Glomerular endothelial cell (primary cell): ENCODE measurements around the gene TCL1B. TPM values are rescaled to one million over a fixed set of nuclear protein-coding genes. Genes with fewer than 3 reads are reported as not detected.
"Not testable (repeated sequence)": the region's sequence is repeated elsewhere in the genome, so short reads cannot be mapped to it uniquely, and the experiment has no call there.

Source experiments
- DNase-seq: peaks from one replicate; pipeline ENCODE4 v3.0.0-alpha.2; 2011; ENCODE audit warnings: low read depth, low spot score; ENCODE audit errors: extremely low read depth
- total RNA-seq: library from RNA; depleted of rRNA; stranded (reverse); fragments of >200 nt; gene quantifications from 2 replicates; pipeline ENCODE4 v1.2.3, GENCODE V29; 2015

TCL1B gene
- total RNA-seq, 1 donor from 2014 or later = not detected

DNA sequence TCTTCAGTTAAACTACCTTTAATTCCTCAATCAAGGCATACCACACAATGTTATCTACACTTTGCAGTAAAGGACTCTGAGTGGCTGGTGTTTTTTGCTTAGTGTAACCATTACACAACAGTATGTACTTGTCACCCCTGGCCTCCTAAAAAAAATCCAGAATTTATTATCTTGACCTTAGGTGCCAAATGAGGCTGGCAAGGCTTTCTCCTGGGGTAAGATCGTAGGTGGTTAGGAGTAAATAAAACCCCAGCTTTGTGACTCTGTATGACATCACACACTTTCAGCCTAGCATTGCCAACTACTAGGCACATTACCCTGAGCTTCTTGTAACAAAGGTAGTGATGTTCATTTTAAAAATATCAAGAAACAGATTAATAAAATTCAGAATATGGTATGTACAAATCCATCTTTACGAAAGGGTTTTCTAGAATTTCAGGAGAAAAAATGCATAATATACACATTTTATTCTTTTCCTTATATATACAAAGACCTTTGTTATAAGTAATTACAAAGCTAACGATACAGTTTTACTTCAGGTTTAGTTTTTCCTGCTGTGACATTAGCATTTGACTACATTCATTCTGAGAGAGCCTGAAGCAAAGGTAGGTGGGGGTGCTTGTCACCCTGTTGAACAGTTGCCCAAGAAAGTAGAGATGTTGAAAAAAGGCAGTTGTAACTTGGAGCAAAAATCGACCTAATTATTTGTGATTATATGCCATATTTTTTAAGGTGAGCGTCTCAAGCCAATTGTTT, 14.2 kb downstream of the TCL1B start:
- no peak for DNase-seq

GRCh38 chr14:95701846-95702221, 15.6 kb downstream of the TCL1B start:
- DNase-seq = no peak

DNA sequence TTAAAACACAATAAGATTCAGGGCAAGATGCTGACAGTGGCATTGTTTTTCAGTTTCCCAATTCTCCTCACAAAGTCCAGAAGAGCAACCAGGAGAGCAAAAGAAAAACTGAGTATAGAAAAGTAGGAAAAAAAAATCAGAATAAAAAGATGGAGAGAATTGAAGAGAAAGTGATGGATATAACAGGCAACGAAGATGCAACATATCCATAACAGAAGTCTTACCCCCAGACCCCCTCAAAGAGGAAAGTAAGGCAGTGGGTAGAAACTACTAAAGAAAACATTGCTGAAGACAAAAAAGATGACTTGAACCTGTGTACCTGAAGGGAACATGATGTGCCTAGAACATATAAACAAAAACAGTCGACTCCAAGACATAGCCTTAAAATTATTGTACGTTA, 17.1 kb downstream of the TCL1B start:
- DNase-seq = no peak

DNA sequence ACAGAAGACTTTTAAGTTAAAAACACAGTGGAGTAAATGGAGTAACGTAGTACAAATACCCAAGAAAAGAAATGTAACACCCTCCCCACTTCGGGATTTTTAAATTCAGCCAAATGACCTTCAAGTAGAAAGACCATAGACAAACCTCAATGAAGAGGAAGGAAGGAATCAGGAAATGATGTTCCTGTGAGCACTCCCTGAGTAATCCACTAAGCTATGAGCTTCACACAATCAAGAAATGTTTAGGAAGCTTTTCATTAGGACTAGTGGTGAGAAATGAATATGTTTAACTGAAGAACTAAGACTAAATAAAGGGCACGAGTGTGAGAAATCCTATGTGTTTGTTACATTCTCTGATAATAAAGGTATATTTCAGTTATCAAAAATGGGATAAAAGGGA, 17.6 kb downstream of the TCL1B start:
- no peak for DNase-seq

DNA sequence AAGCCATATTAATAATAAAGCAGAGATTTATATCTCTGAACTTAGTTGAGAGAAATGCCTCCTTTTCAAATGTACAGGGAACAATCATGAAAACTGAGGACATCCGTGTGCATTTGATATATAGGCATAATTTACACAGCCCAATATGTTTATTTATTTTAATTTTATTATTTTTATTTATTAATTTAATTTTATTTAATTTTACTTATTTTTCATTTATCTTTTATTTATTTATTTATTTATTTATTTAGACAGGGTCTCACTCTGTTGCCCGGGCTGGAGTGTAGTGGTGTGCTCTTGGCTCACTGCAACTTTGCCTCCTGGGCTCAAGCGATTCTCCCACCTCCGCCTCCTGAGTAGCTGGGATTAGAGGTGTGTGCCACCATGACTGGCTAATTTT, 19.3 kb downstream of the TCL1B start:
- DNase-seq = no peak

- no peak for DNase-seq
These were observed 21.1 kb downstream of the TCL1B start for GRCh38 chr14:95707327-95707726.

DNA sequence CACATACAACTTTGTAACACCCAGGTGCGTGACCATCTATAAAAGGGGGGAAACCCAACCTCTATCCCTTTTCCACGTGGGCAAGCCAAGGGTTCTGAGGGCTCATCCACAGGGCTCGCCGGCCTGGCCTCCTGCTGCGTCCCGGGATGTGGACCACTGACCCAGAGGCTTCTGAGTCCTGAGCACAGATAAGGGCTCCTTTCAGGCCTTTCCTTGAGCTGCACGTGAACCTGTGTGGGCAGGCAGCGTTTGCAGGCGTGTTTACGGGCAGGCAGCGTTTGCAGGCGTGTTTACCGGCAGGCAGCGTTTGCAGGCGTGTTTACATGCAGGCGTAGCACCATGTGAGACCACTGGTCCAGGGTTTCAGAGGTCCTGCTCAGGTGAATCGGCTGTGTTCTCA, 23.9 kb downstream of the TCL1B start:
- no peak for DNase-seq

DNA sequence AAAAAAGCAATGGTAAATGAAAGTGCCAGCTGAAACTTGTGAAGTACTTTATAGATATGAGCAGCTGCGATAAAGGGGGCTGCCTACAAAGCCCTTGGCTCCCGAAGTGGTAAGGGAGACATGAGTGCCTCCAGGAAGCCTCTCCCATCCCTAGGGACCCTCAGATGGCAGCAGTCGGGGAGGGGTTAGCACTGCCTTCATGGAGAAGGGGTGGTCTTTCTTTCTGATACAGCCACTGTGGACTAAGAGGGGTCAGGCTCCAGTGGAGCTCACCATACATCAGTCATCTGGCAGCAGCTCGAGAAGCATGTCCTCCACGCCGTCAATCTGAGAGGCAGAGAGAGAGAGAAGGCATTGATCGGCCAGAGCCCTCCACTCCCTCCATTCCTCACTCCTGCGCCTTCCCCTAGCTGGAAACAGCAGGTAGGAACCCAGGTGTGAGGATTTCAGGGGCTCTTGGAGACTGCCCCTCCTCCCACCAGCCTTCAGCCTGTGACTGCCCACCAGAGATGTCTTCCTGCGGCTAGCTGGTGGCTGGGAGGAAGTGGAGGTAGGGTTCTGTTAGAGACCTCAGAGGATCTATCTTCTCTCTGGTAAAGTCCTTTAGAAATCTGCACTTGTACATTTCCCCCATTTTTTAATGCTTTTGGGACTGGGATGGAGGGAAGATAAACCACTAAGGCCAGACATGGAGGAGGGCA, 25.4 kb downstream of the TCL1B start:
- no peak for DNase-seq

DNA sequence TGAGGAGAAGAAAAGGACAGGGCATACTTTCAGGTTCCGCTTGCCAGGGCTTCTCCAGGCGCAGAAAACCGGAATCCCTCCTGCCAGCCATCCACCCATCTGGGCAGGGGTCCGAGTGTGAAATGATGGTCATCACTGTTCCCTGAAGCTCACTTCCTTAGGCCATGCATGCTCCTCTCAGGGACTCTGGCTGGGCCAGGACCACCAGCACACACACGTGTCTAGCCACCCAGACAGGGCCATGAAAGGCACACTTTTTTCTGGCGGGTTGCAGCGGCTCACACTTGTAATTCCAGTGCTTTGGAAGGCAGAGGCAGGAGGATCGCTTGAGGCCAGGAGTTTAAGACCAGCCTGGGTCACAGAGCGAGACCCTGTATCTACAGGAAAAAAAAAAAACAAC, 26.2 kb downstream of the TCL1B start:
- DNase-seq = no peak

- no peak for DNase-seq
These were observed 27.6 kb downstream of the TCL1B start, which contains the start of gene TCL1A for GRCh38 chr14:95713596-95714371. Gene TCL1A (minus strand): TSS chr14:95714125. CDS start chr14:95714066, 59 bp downstream.

DNA sequence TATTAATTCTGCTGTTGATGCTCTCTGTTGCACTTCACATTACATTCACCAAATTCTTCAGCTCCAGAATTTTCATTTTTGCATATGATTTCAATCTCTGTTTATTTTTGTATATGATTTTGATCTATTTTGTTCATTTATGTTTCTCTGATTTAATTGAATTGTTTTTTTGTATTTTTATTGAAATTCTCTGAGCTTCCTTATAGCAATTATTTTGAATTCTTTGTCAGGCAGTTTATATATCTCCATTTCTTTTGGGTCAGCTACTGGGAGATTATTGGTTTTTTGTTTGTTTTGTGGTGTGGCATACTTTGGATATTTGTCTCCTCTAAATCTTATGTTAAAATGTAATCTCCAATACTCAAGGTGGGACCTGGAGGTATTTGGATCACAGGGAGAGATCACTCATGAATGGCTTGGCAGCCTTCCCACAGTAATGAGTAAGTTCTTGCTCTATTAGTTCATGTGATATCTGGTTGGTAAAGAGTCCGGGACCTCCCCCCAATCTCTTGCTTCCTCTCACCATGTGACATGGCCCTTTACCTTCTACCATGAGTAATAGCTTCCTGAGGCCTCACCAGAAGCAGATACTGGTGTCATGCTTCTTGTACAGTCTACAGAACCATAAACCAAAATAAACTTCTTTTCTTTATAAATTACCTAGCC, 36.4 kb downstream of the TCL1B start:
- no peak for DNase-seq

- DNase-seq = no peak
These were observed 39.6 kb downstream of the TCL1B start for GRCh38 chr14:95725685-95726336.

DNA sequence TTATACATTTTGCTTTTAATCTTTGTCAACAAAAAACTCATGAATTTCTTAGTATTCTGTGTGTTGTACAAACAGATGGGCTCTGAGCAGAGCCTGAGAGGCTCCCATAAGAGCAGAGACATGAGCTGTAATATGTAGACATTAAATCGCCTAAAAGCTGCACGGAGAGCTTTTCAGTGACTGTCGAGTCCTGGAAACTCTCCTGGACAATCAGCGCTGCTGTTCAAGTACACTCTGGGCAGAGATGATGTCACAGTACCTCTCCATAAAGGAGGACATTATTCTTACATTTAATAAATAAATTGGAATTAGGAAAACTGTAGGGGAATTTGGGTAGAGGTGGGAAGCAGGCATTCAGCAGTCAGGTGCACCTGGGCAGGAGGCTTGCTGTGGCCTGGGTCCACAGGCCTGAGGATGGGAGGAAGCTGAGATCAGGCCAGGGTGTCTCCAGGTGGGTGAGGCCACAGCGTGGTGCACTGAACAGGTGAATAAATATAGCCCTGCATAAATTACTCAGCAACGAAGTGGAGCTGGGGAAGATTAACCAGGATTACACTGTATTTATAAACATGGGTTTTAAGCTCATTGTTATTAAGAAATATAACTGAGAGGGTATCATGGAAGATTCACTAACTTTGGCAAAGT, 41.0 kb downstream of the TCL1B start:
- no peak for DNase-seq

DNA sequence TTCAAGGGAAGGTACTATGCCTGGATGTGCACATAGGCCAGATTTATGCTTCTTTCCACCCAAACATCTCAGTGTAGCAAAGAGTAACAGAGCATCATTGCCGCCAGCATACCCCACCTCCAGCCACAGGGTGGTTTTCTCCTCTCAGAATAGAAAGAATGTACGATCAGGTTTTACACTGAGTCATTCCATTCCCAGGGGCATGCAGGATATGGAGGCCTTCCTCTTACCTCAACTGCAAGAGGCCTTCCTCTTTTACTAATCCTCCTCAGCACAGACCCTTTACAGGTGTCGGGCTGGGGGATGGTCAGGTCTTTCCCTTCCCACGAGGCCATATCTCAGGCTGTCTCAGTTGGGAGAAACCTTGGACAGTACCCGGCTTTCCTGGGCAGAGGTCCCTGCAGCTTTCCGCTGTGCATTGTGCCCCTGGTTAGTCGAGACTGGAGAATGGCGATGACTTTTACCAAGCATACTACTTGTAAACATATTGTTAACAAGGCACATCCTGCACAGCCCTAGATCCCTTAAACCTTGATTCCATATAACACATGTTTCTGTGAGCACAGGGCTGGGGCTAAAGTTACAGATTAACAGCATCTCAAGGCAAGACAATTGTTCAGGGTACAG, 43.3 kb downstream of the TCL1B start:
- not testable (repeated sequence) for DNase-seq

DNA sequence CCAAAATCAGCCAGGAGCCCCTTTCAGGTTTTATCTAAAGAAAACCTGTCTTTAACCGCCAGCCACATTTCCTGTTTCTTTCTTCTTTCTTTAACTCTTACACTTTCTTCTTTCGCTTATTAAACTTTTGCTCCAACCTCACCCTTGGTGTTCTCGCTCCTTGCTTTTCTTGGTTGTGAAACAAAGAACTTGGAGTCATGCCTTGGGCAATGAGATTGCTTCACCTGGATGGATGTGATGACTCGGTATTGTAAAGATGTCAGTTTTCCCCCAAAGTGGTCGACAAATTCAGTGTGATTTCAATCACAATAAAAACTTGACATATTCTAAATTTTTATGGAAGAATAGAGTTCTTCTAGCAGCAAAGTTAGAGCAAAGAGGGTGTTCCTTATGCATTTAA, 43.9 kb downstream of the TCL1B start:
- no peak for DNase-seq

- no peak for DNase-seq
These were observed 47.0 kb downstream of the TCL1B start for GRCh38 chr14:95733212-95733611.

DNA sequence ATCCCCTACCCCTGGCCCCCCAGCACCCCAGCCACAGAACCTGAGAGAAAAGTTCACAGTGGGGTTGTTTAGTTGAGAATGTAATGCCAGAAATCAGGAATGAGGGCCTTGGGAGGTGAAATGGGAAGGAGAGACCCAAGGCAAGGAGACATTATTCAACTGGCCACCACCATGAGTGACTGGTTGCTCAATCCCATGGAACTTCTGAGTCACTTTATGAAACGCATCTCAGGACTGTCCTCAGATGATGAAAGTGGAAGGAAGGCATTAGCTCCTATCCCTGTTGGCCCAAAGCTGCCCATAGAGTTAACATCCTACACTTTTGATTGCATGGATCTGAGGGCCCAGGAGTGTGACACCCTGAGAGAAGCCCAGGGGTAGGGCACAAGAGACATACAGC, 53.1 kb downstream of the TCL1B start:
- no peak for DNase-seq

DNA sequence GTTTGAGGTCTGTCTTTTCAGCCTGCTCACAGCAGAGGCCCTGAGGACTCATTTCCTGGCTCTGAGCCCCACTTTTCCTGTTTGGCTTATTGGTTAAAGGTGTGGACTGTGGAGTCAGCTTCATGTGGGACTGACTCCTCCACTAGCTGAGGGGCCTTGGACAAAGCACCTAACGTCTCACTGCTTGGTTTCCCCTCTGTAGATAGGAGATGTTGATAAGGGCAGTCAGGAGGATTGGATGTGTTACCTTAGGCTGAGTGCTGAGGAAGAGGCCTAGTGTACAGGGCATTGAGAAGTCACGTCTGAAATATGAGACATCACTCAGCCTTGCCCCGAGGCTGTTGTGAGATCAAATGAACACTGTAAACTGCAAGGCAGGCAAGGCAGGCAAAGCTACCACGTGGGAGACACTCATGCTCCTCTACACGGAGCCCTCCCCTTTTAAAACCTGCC, 54.8 kb downstream of the TCL1B start:
- no peak for DNase-seq

- DNase-seq = no peak
These were observed 55.6 kb downstream of the TCL1B start for GRCh38 chr14:95741781-95742180.
